Caco-2 (cell line): ENCODE measurements around the gene SPCS1. TPM values are rescaled to one million over a fixed set of nuclear protein-coding genes. Genes with fewer than 3 reads are reported as not detected.

Source experiments
- BruUV-seq: library from RNA; stranded (reverse); fragments of 400-500 nt; replicated peaks from 2 replicates; lab custom pipeline; 2021; lab: Mats Ljungman, UMichigan
- CTCF ChIA-PET: fragments of 300-600 bp; sonication (Branson Sonifier 250); formaldehyde crosslinking; loops from one replicate; lab custom pipeline; 2022; ENCODE audit warnings: antibody characterized with exemption; lab: Charles Lee
- POLR2A ChIA-PET: fragments of 300-600 bp; sonication (Branson Sonifier 250); formaldehyde crosslinking; loops from one replicate; lab custom pipeline; 2022; ENCODE audit warnings: antibody characterized with exemption; lab: Charles Lee
- DNase-seq, 2 experiments: peaks; one replicate each; pipeline versions ENCODE4 v3.0.0 to v3.0.0-alpha.2; 2020 to 2022
- H3K27me3 ChIP-seq: replicated peaks from 2 replicates; pipeline ENCODE4 v1.6.0; 2011; ENCODE audit warnings: low read length; ENCODE audit not compliant: control insufficient read depth, insufficient read depth
- H3K36me3 ChIP-seq: 2 replicates; pipeline ENCODE4 v1.5.1; 2011; ENCODE audit warnings: low read length; ENCODE audit not compliant: control insufficient read depth, insufficient read depth
- H3K4me1 ChIP-seq: fragments of 250-450 bp; sonication (Bioruptor Pico); 2 replicates; pipeline ENCODE4 v1.5.1; 2020; ENCODE audit warnings: mild to moderate bottlenecking
- H3K4me3 ChIP-seq: 2 replicates; pipeline ENCODE4 v1.5.1; 2011; ENCODE audit warnings: low read depth, mild to moderate bottlenecking, control low read depth, low read length
- H3K9me3 ChIP-seq: fragments of 250-450 bp; sonication (Bioruptor Pico); 2 replicates; pipeline ENCODE4 v1.5.1; 2020; ENCODE audit warnings: mild to moderate bottlenecking, moderate library complexity
- H3K27ac Mint-ChIP-seq: one replicate; pipeline ENCODE4 v1.8.0; 2022; ENCODE audit warnings: mixed read lengths; ENCODE audit not compliant: unreplicated experiment
- H3K27me3 Mint-ChIP-seq: one replicate; pipeline ENCODE4 v1.8.0; 2022; ENCODE audit warnings: mixed read lengths; ENCODE audit not compliant: insufficient read depth, unreplicated experiment
- H3K36me3 Mint-ChIP-seq: one replicate; pipeline ENCODE4 v1.8.0; 2022; ENCODE audit warnings: mild to moderate bottlenecking, mixed read lengths; ENCODE audit not compliant: insufficient read depth, unreplicated experiment
- H3K4me1 Mint-ChIP-seq: one replicate; pipeline ENCODE4 v1.8.0; 2022; ENCODE audit warnings: low read depth, mixed read lengths; ENCODE audit not compliant: unreplicated experiment
- H3K4me3 Mint-ChIP-seq: one replicate; pipeline ENCODE4 v1.8.0; 2022; ENCODE audit warnings: mild to moderate bottlenecking, moderate library complexity, mixed read lengths; ENCODE audit not compliant: unreplicated experiment
- H3K9me3 Mint-ChIP-seq: one replicate; pipeline ENCODE4 v1.8.0; 2022; ENCODE audit warnings: mixed read lengths; ENCODE audit not compliant: unreplicated experiment
- CTCF ChIP-seq, 2 experiments: fragments of 200-600 bp in 1 of 2; IDR thresholded peaks; 1 replicate in 1 of 2; 2 replicates in 1 of 2; pipeline versions ENCODE4 v1.5.1 to v1.8.0; 2011 to 2022; ENCODE audit warnings: antibody characterized with exemption in 1 of 2, control low read depth in 1 of 2, inconsistent platforms in 1 of 2, low read depth in 1 of 2, low read length in 1 of 2, mild to moderate bottlenecking in 1 of 2, moderate library complexity in 1 of 2; ENCODE audit not compliant: insufficient read depth in 1 of 2, severe bottlenecking in 1 of 2, unreplicated experiment in 1 of 2
- intact Hi-C: fragments of 100-400 bp; cut with micrococcal nuclease; formaldehyde crosslinking; loops from one replicate; pipeline ENCODE4 v1.10.0; 2022; ENCODE audit not compliant: unreplicated experiment
- total RNA-seq: library from RNA; stranded (reverse); gene quantifications from 2 replicates; pipeline ENCODE4 v1.2.3, GENCODE V29; 2022

Gene SPCS1
- total RNA-seq, 1 experiment from 2014 or later: 153 TPM

DNA sequence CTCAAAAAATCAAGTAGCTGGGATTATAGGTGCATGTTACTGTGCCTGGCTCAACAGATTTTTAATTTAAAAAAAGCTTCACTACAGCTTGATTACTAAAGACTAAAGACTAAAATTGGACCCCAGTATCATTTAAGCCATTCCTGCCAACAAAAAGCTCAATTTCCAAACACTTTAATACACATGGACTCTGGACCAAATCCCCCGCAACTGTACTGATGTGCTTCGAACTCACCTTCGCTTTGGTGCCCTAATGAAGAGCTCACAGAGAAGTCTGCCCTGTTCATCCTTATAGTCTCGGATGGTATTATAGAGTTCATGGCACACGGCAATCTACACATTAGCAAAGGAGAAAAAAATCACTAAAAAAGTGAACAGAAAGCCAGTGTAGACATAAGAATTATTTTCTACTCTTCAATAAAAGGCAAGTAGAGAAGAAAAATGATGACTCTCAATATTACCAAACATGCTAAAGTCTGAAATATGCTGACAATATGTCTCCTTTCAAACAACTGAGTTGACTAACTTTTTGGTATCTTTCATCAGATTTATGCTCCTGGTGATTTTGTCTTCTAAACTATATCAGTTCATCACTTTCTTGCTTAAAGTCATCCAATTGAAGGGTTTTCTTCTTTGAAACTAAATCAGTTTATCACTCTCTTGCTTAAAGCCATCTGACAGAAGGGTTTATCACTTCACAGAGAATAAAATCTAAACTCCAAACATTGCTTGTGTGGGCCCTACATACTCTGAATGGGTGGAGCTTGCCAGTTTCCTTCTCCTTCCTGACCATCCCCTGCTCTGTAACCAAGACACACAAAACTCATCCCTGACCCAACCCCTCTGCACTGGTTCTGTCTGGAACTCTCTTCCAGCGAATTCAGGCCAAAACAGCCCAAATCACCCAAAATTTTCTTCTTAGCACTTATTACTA, 27.4 kb upstream of the SPCS1 start:
- intact Hi-C loops: no loop called here
- ChIA-PET POLR2A (no interaction called here), CTCF (no interaction called here)
- no peak for DNase-seq
- H3K36me3 Mint-ChIP-seq: peaks cover 50% of the 10 kb centered on the region
- no TSS peak for BruUV-seq
- no peak overlapping the region for H3K27ac Mint-ChIP-seq
- Histone ChIP-seq H3K36me3 (0 out of 2 replicates have a peak, but pooled peaks cover 1% of the 10 kb centered on the region), H3K4me3 (no peak overlapping the region), H3K4me1 (peaks cover 8% of the 10 kb centered on the region), H3K27me3 (no peaks in the 10 kb centered on the region), H3K9me3 (no peaks in the 10 kb centered on the region)
- TF ChIP-seq CTCF (IDR thresholded peaks at IDR 0.05; ENCODE audit: insufficient read depth in 1 of 2, low read depth in 1 of 2, low read length in 1 of 2, severe bottlenecking in 1 of 2, unreplicated experiment in 1 of 2): no peak
- H3K27me3 Mint-ChIP-seq: no peaks in the 10 kb centered on the region
- H3K4me1 Mint-ChIP-seq: peaks cover 8% of the 10 kb centered on the region
- no peaks in the 10 kb centered on the region for H3K9me3 Mint-ChIP-seq
- no peak overlapping the region for H3K4me3 Mint-ChIP-seq

GRCh38 chr3:52679199-52679538, 26.7 kb upstream of the SPCS1 start:
- POLR2A ChIA-PET: interaction anchor here (0.6 kb wide), 1 partner anchor 290 kb away, joined by 3 read pairs; no protein-coding TSS in a partner anchor
- Mint-ChIP-seq H3K27me3 (no peaks in the 10 kb centered on the region), H3K27ac (no peak overlapping the region), H3K36me3 (peaks cover 50% of the 10 kb centered on the region), H3K4me3 (no peak overlapping the region), H3K9me3 (no peaks in the 10 kb centered on the region), H3K4me1 (peaks cover 8% of the 10 kb centered on the region)
- BruUV-seq: no TSS peak
- Histone ChIP-seq H3K27me3 (no peaks in the 10 kb centered on the region), H3K4me1 (peaks cover 9% of the 10 kb centered on the region), H3K36me3 (0 out of 2 replicates have a peak, but pooled peaks cover 1% of the 10 kb centered on the region), H3K4me3 (no peak overlapping the region), H3K9me3 (no peaks in the 10 kb centered on the region)
- no peak for TF ChIP-seq CTCF (IDR thresholded peaks at IDR 0.05; ENCODE audit: insufficient read depth in 1 of 2, low read depth in 1 of 2, low read length in 1 of 2, severe bottlenecking in 1 of 2, unreplicated experiment in 1 of 2)
- intact Hi-C loops: no loop called here
- CTCF ChIA-PET: no interaction called here
- no peak for DNase-seq

GRCh38 chr3:52679811-52680210, 26.1 kb upstream of the SPCS1 start:
- Histone ChIP-seq H3K9me3 (no peaks in the 10 kb centered on the region), H3K4me1 (peaks cover 15% of the 10 kb centered on the region), H3K4me3 (no peak overlapping the region), H3K27me3 (no peaks in the 10 kb centered on the region), H3K36me3 (0 out of 2 replicates have a peak, but pooled peaks cover 1% of the 10 kb centered on the region)
- Mint-ChIP-seq H3K27ac (no peak overlapping the region), H3K27me3 (no peaks in the 10 kb centered on the region), H3K36me3 (peaks cover 49% of the 10 kb centered on the region), H3K4me3 (no peak overlapping the region), H3K9me3 (no peaks in the 10 kb centered on the region), H3K4me1 (peaks cover 11% of the 10 kb centered on the region)
- ChIA-PET CTCF (no interaction called here), POLR2A (interaction anchor here (0.6 kb wide), 1 partner anchor 291 kb away, joined by 3 read pairs; no protein-coding TSS in a partner anchor)
- BruUV-seq: no TSS peak
- no peak for DNase-seq
- TF ChIP-seq CTCF (IDR thresholded peaks at IDR 0.05; ENCODE audit: insufficient read depth in 1 of 2, low read depth in 1 of 2, low read length in 1 of 2, severe bottlenecking in 1 of 2, unreplicated experiment in 1 of 2): no peak
- intact Hi-C loops: loop anchor here (10.0 kb wide), 2 partner anchors 145 to 255 kb away; partner anchors contain the start of genes NT5DC2 and UQCC5
